ENCODE measurements around the gene MANEA.

- TF ChIP-seq YY1 (IDR thresholded peaks at IDR 0.05; ENCODE audit: low read depth, low read length) (no peak), EZH2 (IDR thresholded peaks at IDR 0.05; ENCODE audit: borderline replicate concordance, control insufficient read depth, low read depth, low read length) (no peak), CBFB (IDR thresholded peaks at IDR 0.05; ENCODE audit: low read depth) (no peak), PAX5 (IDR thresholded peaks at IDR 0.05; ENCODE audit: borderline replicate concordance, low read depth, low read length) (no peak), CBX3 (IDR thresholded peaks at IDR 0.05; ENCODE audit: borderline replicate concordance, low read depth) (no peak)
Observed at GRCh38 chr6:95544517-95545225, 32.7 kb upstream of the MANEA start.
